SK-N-SH (cell line): Measurements from ENCODE around the gene NREP. TPM values are rescaled to one million over a fixed set of nuclear protein-coding genes. Genes with fewer than 3 reads are reported as not detected.
A peak's percentile ranks its signal among the peaks of the same experiment; 100 is the strongest.

Experiments
- CTCF ChIA-PET: fragments of 300-600, 350-600 bp; formaldehyde crosslinking; extraction: SDS; loops from one replicate; lab custom pipeline; 2021; lab: Yijun Ruan, JAX
- POLR2A ChIA-PET: fragments of 350-600 bp; sonication (Branson Sonifier 250); formaldehyde crosslinking; extraction: SDS; loops from one replicate; lab custom pipeline; 2020; ENCODE audit warnings: antibody characterized with exemption, inconsistent platforms; lab: Yijun Ruan, JAX
- DNase-seq: peaks from one replicate; pipeline ENCODE4 v3.0.0; 2012
- H2AFZ ChIP-seq: fragments of 200-600 bp; sonication (generic); 2 replicates; pipeline ENCODE4 v1.8.1; 2016; ENCODE audit warnings: antibody characterized with exemption, mild to moderate bottlenecking, low read depth
- H3F3A ChIP-seq: fragments of 200-600 bp; sonication (generic); replicated peaks from 2 replicates; pipeline ENCODE3; 2016; ENCODE audit warnings: antibody characterized with exemption, mild to moderate bottlenecking; ENCODE audit not compliant: insufficient read depth
- H3K27ac ChIP-seq, 2 experiments: fragments of 200-500 bp in 1 of 2; fragments of 200-600 bp in 1 of 2; sonication (Bioruptor generic) in 1 of 2; sonication (generic), shearing (Covaris generic) in 1 of 2; 2 replicates each; pipeline versions ENCODE4 v1.5.1 to v1.6.1; 2014 to 2016; ENCODE audit warnings: low read depth in 2 of 2, inconsistent platforms in 1 of 2, low read length in 1 of 2, mild to moderate bottlenecking in 1 of 2, mixed read lengths in 1 of 2
- H3K27me3 ChIP-seq: fragments of 200-600 bp; sonication (generic), shearing (Covaris generic); 2 replicates; pipeline ENCODE4 v1.6.1; 2016; ENCODE audit warnings: mixed run types; ENCODE audit not compliant: insufficient read depth
- H3K36me3 ChIP-seq, 2 experiments: fragments of 200-500 bp in 1 of 2; fragments of 200-600 bp in 1 of 2; sonication (Bioruptor generic) in 1 of 2; sonication (generic) in 1 of 2; replicated peaks in 1 of 2; 2 replicates each; pipeline versions ENCODE3 to v1.5.1; 2014 to 2016; ENCODE audit warnings: low read length in 1 of 2, mild to moderate bottlenecking in 1 of 2; ENCODE audit not compliant: insufficient read depth in 2 of 2, control insufficient read depth in 1 of 2
- H3K4me1 ChIP-seq, 2 experiments: fragments of 200-500 bp in 1 of 2; fragments of 200-600 bp in 1 of 2; sonication (Bioruptor generic) in 1 of 2; sonication (generic), shearing (Covaris generic) in 1 of 2; 2 replicates each; pipeline versions ENCODE4 v1.5.1 to v1.6.1; 2014 to 2016; ENCODE audit warnings: low read depth in 1 of 2, low read length in 1 of 2, mixed run types in 1 of 2; ENCODE audit not compliant: insufficient read depth in 2 of 2, control insufficient read depth in 1 of 2
- H3K4me2 ChIP-seq: fragments of 200-600 bp; sonication (generic), shearing (Covaris generic); 2 replicates; pipeline ENCODE4 v1.6.1; 2017; ENCODE audit warnings: mixed run types
- H3K4me3 ChIP-seq, 2 experiments: fragments of 200-500 bp in 1 of 2; fragments of 200-600 bp in 1 of 2; sonication (Bioruptor generic) in 1 of 2; sonication (generic), shearing (Covaris generic) in 1 of 2; 2 replicates each; pipeline versions ENCODE4 v1.5.1 to v1.8.1; 2014 to 2016; ENCODE audit warnings: low read depth in 2 of 2, inconsistent platforms in 1 of 2, low read length in 1 of 2, mild to moderate bottlenecking in 1 of 2, mixed read lengths in 1 of 2, moderate library complexity in 1 of 2
- H3K79me2 ChIP-seq: fragments of 200-600 bp; sonication (generic); 2 replicates; pipeline ENCODE4 v1.8.1; 2017; ENCODE audit warnings: mild to moderate bottlenecking; ENCODE audit not compliant: insufficient read depth
- H3K9ac ChIP-seq: fragments of 200-600 bp; sonication (generic); 2 replicates; pipeline ENCODE4 v1.6.1; 2017; ENCODE audit warnings: mixed run types
- H3K9me2 ChIP-seq: fragments of 200-600 bp; sonication (generic); 2 replicates; pipeline ENCODE4 v1.6.1; 2017; ENCODE audit warnings: mixed run types
- H3K9me3 ChIP-seq: fragments of 200-600 bp; sonication (generic); 2 replicates; pipeline ENCODE4 v1.6.1; 2017; ENCODE audit warnings: mixed run types, mild to moderate bottlenecking, moderate library complexity
- H4K20me1 ChIP-seq: fragments of 200-600 bp; sonication (generic); 2 replicates; pipeline ENCODE4 v1.6.1; 2017; ENCODE audit warnings: mild to moderate bottlenecking, mixed run types; ENCODE audit not compliant: insufficient read depth
- EP300 ChIP-seq, 2 experiments: IDR thresholded peaks; 2 replicates each; pipeline versions ENCODE4 v1.4.0 to v1.6.1; 2012; ENCODE audit warnings: borderline replicate concordance in 1 of 2, low read depth in 1 of 2, low read length in 1 of 2
- EZH2phosphoT487 ChIP-seq: fragments of 200-600 bp; sonication (generic); IDR thresholded peaks from 2 replicates; pipeline ENCODE4 v1.6.1; 2017; ENCODE audit warnings: low read depth, mixed run types, mild to moderate bottlenecking, antibody characterized with exemption, moderate library complexity, borderline replicate concordance
- MEF2A ChIP-seq: IDR thresholded peaks from 2 replicates; pipeline ENCODE4 v1.4.0; 2012; ENCODE audit warnings: low read depth, borderline replicate concordance
- MXI1 ChIP-seq: IDR thresholded peaks from 2 replicates; pipeline ENCODE4 v1.6.1; 2012; ENCODE audit warnings: mild to moderate bottlenecking, low read depth, low read length, improper control_type of control experiment
- PBX3 ChIP-seq: IDR thresholded peaks from 2 replicates; pipeline ENCODE4; 2012
- REST ChIP-seq: IDR thresholded peaks from 2 replicates; pipeline ENCODE4 v1.6.1; 2012; ENCODE audit warnings: mild to moderate bottlenecking, low read depth, low read length, moderate library complexity
- RFX5 ChIP-seq: IDR thresholded peaks from 2 replicates; pipeline ENCODE4 v1.6.1; 2012; ENCODE audit warnings: mild to moderate bottlenecking, improper control_type of control experiment, low read length
- SIN3A ChIP-seq: IDR thresholded peaks from 2 replicates; pipeline ENCODE4 v1.6.1; 2012; ENCODE audit warnings: low read depth, mild to moderate bottlenecking, low read length, moderate library complexity, borderline replicate concordance
- TCF12 ChIP-seq: IDR thresholded peaks from 2 replicates; pipeline ENCODE4 v1.4.0; 2012
- TEAD4 ChIP-seq: IDR thresholded peaks from 2 replicates; pipeline ENCODE4 v1.4.0; 2012; ENCODE audit warnings: mild to moderate bottlenecking, borderline replicate concordance; ENCODE audit not compliant: insufficient read depth
- USF1 ChIP-seq: IDR thresholded peaks from 2 replicates; pipeline ENCODE4 v1.4.0; 2012; ENCODE audit warnings: low read depth, borderline replicate concordance
- WGBS: methylation state at CpG from one replicate; pipeline ENCODE4 v1.1.6; 2017; ENCODE audit warnings: low lambda C conversion rate; 5-methylcytosine and 5-hydroxymethylcytosine counted together
- polyA plus RNA-seq, 3 experiments: library from polyadenylated mRNA; depleted of rRNA; stranded (reverse); fragments of >200 nt; gene quantifications; 2 replicates each; pipeline ENCODE4 v1.2.3, GENCODE V29; 2012

The NREP gene
- polyA plus RNA-seq, 1 of the 3 experiments (the other 2 are of a cell fraction) = 94.4 TPM

GRCh38 chr5:111762895-111763294, 5.9 kb upstream of the NREP start:
- Histone ChIP-seq H3K27ac (no peak overlapping the region), H3K9me3 (no peaks in the 10 kb centered on the region), H3K4me3 (no peak overlapping the region), H3K4me1 (peaks cover 7 to 10% of the 10 kb centered on the region in 2 experiments; a peak in 2 of 4 replicates), H3F3A (peaks cover 12% of the 10 kb centered on the region), H2AFZ (no peak overlapping the region), H3K36me3 (no peaks in the 10 kb centered on the region), H3K9ac (no peak overlapping the region), H4K20me1 (no peaks in the 10 kb centered on the region), H3K79me2 (no peaks in the 10 kb centered on the region), H3K9me2 (no peaks in the 10 kb centered on the region), H3K27me3 (no peaks in the 10 kb centered on the region), H3K4me2 (no peak overlapping the region)
- 84% methylated on average over 6 of the region's 6 CpGs for WGBS
- CTCF ChIA-PET = interaction anchor here (0.5 kb wide), 1 partner anchor 155 kb away, joined by 3 read pairs; no protein-coding TSS in a partner anchor
- no peak for DNase-seq
- POLR2A ChIA-PET = no interaction called here
- TF ChIP-seq TCF12 = no peak
- TF ChIP-seq USF1 = no peak
- TF ChIP-seq MXI1 = no peak
- no peak for TF ChIP-seq MEF2A
- no peak for TF ChIP-seq PBX3
- no peak for TF ChIP-seq REST
- no peak for TF ChIP-seq EZH2phosphoT487
- TF ChIP-seq EP300 (IDR thresholded peaks at IDR 0.05; ENCODE audit: borderline replicate concordance in 1 of 2, low read depth in 1 of 2, low read length in 1 of 2) = no peak
- no peak for TF ChIP-seq SIN3A
- TF ChIP-seq RFX5 = no peak

- no peak for TF ChIP-seq TEAD4
- TF ChIP-seq, all 33 proteins: peak for 0
- Histone ChIP-seq H3K27ac (peak overlapping the region; percentile 98 to 99), H3K4me2 (peak overlapping the region; percentile 89), H2AFZ (peak overlapping the region; percentile 88), H3K36me3 (peaks cover 22% of the 10 kb centered on the region in 2 experiments), H3K27me3 (no peaks in the 10 kb centered on the region), H3K4me1 (peaks cover 10 to 13% of the 10 kb centered on the region in 2 experiments; a peak in 3 of 4 replicates), H3K9me3 (no peaks in the 10 kb centered on the region), H3K9ac (peak overlapping the region; percentile 98), H4K20me1 (no peaks in the 10 kb centered on the region), H3F3A (peaks cover 18% of the 10 kb centered on the region), H3K9me2 (no peaks in the 10 kb centered on the region), H3K4me3 (peak overlapping the region; percentile 62 to 87), H3K79me2 (peaks cover 36% of the 10 kb centered on the region)
- CTCF ChIA-PET = interaction anchor here (0.9 to 3.0 kb wide), 6 partner anchors 20 to 403 kb away, joined by 3 to 16 read pairs (median 6); no protein-coding TSS in a partner anchor
- POLR2A ChIA-PET = interaction anchor here (0.7 to 1.8 kb wide), 8 partner anchors 9 to 403 kb away, joined by 3 to 7 read pairs (median 4); no protein-coding TSS in a partner anchor
- WGBS = 6% methylated on average over 5 of the region's 5 CpGs
- DNase-seq = no peak
Measured at GRCh38 chr5:111758284-111758628, 1.3 kb upstream of the NREP start.
